DMS 273 (cell line): ENCODE data around the gene TM7SF3.

Experiments used
- DNase-seq: peaks from one replicate; lab custom pipeline; 2025; ENCODE audit not compliant: unreplicated experiment; lab: John Stamatoyannopoulos, UW

TM7SF3 gene

DNA sequence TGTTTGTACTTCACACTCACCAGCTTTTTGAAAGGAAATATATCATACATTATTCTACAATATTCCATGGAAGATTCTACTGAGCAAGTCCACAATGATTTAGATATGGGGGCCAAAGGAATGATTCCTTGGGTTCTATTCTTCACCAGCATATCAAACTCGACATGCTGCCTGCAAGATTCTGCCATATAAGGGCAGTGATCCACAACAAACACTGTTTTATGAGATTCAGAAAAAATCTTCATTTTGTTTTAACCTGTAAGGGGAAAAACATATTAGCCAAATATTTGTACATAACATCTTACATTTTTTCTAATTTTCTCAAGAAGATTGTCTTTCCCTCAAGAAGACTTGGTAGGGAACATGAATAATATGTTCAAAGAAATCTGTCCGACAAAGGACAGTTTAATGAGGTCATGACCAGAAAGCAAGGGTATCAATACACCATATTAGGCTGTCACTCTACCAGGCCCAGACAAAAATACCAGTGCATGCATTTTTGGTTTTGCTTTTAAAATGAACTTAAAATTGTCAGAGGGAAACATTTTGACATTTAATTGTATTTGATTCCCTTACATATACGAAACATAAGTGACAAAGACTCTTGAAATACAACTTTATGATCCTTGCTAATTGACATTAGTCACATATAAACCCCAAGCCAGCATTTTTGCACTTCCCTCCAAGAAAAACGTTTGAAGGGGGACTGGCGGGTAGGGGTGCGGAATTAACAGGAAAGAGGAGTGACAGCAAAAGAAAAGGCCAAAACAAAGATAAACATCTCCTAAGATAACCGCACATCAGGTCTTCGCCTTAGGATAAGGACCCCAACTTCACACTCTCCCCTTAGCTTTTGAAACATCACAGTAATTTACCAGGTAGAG lies 77.4 kb downstream of the TM7SF3 start:
- DNase-seq, result peak; percentile 19

DNA sequence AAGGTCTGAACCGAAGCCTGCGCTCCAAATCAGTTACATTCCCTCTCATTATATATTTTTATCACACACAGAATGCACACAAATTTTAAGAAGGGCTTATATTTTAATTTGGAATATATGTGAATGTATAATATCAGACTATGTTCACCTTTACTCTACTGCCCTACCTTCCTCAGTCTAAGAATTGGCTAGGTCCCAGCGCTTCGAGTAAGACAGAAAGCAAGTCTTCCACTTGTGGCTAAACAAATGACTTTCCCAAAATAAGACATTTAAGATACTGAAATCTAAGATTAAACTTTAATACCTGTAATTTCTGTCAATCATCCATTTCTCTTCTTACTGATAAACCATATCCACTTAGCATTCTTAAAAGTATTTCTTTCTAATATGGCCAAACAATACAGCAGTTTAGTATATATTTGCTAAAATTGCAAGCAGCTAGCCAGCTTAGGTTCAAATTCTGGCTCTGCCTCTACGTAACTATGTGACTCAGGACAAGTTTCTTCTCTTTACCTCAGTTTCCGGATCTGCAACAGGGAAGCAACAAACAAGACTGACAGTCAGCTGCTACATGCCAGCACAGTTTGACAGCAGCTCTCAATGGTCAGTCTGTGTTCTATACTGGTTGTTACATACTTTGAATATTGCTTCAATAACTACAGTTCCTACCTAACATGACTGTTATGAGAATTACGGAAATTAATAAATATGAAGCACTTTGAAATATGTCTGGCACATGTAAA lies 78.4 kb downstream of the TM7SF3 start:
- no peak for DNase-seq

DNA sequence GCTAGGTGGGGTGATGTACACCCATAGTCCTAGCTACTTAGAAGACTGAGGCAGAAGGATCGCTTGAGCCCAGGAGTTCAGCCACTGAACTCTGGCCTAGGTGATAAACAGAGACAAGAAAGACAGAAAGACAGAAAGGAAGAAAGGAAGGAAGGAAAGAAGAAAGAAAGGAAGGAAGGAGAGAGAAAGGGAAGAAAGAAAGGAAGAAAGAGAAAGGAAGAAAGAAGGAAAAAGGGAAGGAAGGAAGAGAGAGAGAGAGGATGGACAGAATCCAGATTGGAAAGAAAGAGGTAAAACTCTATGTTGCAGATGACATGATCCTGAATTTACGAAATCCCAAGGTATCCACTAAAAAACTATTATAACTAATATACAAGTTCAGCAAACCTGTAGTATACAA lies 84.6 kb downstream of the TM7SF3 start:
- no peak for DNase-seq

DNA sequence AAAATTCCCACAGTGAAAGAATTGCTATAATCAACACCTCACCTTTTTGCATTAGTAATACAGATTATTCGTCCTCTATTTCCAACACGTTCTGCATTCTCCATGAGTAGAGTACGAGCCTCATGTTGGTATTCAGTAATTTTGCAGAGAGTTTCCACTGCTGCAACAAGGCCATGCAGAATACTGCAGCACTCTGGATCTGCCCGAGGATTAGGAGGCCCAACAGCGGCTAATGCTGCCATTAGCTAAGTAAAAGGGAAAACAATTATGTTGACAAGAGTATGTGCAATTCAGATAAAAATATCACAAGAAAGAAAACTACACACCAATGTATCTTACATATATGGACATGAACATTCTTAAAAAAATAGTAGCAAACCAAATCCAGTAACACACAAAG lies 85.5 kb downstream of the TM7SF3 start:
- no peak for DNase-seq
